GM21619 (cell line): ENCODE data around the gene ZNF169.
"Not testable (repeated sequence)": the region's sequence is repeated elsewhere in the genome, so short reads cannot be mapped to it uniquely, and the experiment has no call there.

Source experiments
- ATAC-seq: cut with Tn5 transposase; IDR thresholded peaks from one replicate; pipeline ENCODE4 v1.9.1; 2021; ENCODE audit not compliant: unreplicated experiment

ZNF169 gene

DNA sequence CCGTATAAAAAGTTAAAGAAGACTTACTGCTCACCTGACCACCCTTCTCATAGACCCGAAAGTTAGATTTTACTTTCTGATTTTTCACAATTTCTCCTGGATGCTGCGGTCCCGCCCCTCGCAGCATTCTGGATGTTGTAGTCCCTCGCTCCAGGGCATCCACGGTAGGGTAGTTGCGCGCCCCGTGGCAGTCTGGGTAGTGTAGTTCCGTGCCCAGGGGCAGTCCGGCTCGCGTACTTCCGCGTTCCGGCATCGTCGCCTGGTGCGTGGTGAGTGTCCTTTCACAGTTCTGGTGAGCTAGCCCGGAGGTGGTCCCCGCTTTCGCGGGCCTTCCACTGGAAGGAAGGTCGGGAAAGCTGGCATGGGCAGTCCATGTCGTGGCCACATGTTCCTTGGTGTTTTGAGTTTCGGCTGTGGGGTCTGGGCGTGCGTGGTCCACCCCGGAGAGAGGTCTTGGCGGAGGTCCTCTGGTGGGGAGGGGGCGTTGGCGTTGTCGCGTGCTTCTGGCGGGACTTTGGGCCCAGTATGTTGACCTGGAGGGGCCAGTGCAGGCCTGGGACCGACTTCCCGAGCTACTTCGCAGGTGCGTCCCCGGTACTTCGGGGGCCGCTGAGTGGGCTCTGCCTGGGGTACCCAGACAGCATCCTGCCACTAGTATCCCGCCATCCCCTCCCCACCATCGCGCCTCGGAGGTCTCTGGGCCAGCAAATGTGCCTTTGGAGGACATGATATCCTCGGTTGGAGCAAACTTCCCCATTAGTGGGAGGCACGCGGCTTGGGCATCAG is at the start of gene ZNF169:
Gene ZNF169 (plus strand): TSS at position 222 of the 786 bp plus-strand sequence. CDS start 19,515 bp downstream, outside the sequence.
- peak; percentile 100 for ATAC-seq

DNA sequence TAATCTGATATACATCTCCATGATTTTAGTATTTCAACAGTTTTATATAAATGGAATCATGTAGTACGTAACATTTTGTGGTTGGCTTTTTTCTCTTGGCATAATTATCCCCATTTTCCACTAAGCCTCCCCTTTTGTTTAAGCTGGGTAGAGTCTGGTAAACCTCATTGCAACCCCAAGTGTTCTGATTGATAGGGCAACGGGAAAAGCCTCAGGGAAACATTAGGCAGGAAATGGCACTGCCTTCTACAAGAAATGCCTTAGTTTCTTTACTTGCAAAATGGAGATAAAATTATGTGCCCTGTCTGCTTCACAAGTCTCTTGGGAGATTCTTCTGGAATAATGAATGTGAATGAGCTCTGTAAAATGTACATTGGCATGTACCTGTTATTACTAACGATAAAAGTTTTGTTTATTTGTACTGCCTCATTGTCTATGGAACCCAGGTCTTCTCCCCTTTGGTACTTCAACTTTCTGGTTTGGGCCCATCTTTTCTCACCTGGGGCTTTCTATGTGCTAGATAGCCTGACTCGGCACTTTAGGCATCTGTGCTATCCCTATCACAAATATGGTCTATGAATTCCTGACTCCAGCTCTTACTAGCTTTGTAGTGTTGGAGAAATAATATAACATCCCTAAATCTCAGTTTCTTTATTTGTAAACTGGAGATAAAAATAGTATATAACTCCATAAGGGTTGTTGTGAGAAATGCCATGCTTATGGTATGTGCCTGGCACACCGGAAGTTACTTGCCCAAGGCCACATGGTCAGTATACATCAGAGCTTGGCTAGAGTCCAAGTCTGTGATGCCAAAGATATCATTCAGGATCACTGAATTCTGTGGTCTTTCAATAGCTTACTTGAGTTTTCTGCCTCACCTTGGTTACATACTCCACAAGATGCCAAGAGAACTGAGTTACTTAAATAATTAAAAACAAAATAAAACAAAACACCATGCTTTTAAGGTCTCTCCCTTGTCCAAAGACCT is 48.2 kb upstream of the ZNF169 start:
- no peak for ATAC-seq

DNA sequence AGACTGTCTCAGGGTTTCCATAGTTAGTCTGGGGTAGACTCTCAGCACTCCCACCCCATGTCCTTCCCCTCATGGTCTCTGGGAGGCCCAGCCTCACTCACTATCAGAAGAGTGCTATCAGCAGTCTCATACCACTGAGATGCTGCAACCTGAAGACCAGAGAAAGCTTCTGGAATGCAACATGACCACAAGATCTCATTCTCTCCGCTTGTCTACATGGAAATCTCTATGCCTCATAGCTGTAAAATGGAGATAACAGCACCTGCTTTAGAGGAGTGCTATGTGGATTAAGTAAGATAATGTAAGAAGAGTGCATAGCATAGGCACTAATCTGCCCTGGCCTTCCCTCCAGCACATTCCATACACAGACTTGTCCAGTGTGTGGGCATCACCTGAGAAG is 47.0 kb upstream of the ZNF169 start:
- no peak for ATAC-seq

DNA sequence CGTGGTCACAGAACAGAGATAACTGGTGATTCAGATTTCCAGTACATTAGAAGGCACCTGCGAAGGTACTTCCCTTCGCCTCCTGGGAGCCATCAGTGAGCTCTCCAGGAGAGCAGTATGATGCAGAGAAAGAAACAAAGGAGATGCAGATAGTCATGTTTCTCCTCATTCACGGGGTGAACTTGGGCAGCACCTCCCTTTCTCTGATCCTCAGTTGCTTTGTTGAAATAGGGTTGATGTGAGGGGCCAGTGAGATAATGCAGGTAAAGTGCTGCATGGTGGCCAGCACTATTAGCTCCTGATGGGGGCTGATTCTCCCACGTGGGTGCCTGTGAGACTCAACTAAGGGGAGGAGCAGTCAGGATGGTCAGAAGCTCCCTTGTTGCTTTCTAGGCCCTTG is 46.6 kb upstream of the ZNF169 start:
- no peak for ATAC-seq

DNA sequence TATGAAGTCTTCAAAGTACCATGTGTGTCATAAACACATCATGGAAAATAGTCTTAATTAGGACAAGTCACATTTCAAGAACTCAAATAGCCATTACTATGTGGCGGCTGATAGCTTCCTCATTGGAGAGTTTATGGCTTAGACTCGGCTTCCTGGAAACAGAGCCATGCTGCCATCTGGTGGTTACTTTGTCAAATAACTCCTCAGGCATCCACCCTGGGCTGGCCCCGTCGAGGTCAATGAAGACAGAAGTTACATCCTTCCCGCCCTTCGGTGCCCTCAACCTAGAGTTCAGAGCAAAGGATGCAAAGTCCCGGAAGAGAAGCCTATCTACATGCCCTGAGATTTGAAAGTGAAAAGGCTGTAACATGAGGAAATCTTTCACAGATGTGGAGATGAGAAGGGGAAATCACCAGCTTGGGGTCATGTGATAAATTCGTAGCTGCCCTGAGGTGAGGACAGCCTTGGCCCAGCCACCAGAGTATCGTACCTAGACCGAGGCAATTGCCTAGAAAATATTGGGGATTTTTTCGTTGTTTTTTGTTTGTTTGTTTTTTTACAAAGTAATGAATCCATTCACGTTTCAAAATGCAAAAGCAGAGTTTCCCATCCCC is 45.5 kb upstream of the ZNF169 start:
- no peak for ATAC-seq

DNA sequence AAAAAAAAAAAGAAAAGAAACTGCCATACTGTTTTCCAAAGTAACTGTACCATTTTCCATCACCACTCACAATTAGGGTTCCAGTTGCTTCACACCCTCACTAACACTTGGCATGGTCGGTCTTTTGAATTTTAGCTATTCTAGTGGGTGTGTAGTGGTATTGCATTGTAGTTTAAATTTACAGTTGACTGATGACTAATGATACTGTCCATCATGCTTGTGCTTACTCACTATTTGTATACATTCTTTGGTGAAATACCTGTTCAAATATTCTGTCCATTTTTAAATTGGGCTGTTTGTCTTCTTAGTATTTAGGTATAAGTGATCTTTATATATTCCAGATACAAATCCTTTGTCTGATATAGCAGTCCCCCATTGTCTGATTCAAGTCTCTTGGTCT is 36.2 kb upstream of the ZNF169 start:
- ATAC-seq = no peak

DNA sequence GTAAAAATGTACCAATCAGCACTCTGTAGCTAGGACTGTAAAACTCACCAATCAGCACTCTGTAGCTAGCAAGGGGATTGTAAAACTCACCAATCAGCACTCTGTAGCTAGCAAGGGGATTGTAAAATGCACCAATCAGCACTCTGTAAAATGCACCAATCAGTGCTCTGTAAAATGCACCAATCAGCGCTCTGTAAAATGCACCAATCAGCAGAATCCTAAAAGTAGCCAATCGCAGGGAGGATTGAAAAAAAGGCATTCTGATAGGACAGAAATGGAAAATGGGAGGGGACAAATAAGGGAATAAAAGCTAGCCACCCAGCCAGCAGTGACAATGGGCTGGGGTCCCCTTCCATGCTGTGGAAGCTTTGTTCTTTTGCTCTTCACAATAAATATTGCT is 33.7 kb upstream of the ZNF169 start:
- not testable (repeated sequence) for ATAC-seq

DNA sequence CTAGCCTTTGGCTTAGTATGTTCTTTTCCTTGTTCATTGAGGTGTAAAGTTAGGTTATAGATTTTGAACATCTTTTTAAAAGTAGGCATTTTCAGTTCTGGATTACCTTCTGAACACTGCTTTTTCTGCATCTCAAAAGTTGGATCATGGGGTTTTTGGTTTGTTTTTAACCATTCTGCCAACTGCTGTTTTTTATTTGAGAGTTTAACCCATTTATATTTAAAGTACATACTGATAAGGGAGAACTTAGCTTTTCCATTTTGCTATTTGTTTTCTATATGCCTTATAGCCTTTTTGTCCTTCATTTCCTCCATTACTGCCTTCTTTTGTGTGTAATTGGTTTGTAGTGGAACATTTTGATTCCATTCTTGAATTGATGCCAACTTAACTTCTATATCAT is 30.5 kb upstream of the ZNF169 start:
- ATAC-seq = no peak

DNA sequence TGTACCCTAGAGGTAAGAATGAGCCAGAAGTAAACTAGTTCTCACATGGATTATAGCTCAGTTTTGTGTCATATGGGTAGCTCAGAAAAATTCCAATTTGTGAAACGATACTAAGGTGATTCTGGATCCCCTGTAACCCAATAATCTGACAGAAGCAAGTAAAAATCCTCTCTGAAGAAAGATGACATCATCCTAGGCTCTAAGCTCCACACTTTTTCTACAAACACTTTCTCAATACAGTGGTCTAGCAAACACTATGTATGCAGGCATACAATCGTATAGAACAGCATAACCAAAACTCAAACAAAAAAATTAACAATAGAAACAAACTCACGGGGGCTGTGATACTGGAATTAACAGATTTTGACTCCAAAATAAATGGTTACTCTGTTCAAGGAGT is 26.7 kb upstream of the ZNF169 start:
- no peak for ATAC-seq

DNA sequence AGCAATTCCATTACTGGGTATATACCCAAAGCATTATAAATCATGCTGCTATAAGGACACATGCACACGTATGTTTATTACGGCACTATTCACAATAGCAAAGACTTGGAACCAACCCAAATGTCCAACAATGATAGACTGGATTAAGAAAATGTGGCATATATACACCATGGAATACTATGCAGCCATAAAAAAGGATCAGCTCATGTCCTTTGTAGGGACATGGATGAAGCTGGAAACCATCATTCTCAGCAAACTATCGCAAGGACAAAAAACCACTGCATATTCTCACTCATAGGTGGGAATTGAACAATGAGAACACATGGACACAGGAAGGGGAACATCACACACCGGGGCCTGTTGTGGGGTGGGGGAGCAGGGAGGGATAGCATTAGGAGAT is 18.0 kb upstream of the ZNF169 start:
- ATAC-seq = not testable (repeated sequence)

DNA sequence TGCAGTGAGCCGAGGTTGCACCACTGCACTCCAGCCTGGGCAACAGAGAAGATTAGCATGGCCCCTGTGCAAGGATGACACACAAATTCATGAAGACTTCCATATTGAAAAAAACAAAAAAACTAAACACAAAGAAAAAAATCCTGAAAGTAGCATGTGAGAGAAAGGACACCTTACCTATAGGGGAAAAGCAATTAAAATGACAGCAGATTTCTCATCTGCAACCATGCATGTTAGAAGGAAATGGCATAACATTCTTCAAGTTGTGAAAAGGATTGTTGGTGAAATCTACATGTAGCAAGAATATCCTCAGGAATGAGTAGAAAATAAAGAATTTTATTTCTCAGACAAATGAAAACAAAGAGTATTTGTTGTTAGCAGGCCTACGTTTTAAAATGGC is 13.4 kb upstream of the ZNF169 start:
- ATAC-seq = no peak

DNA sequence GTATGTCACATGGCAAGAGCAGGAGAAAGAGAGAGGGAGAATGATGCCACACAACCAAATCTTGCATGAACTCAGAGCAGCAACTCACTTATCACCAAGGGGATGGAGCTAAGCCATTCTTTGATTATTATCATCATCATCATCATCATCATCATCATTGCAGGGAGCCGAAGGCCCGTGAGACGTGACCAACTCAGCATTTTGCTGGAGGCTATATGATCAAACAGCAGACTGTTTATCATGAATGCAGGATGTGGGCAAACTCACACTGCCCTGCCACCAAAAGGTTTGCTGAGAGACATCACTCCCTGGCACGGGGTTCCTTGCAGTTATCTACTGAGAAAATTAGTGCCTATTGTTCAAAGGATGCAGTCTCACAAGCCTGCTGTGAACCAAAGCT is 8.6 kb upstream of the ZNF169 start:
- ATAC-seq = no peak

DNA sequence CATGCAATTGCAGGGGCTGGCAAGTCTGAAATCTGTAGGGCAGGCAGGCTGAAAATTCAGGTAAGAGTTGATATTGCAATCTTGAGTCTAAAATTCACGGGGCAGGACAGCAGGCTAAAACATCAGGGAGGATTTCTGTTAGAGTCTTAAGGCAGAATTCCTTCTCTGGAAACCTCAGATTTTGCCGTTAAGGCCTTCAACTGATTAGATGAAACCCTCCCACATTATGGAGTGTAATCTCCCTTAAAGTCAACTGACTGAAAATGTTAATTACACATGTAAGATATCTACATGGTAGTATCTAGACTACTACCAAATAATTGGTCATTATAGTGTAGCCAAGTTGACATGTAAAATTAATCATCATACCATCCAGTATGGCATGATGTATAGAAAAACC is 3.1 kb upstream of the ZNF169 start:
- no peak for ATAC-seq

DNA sequence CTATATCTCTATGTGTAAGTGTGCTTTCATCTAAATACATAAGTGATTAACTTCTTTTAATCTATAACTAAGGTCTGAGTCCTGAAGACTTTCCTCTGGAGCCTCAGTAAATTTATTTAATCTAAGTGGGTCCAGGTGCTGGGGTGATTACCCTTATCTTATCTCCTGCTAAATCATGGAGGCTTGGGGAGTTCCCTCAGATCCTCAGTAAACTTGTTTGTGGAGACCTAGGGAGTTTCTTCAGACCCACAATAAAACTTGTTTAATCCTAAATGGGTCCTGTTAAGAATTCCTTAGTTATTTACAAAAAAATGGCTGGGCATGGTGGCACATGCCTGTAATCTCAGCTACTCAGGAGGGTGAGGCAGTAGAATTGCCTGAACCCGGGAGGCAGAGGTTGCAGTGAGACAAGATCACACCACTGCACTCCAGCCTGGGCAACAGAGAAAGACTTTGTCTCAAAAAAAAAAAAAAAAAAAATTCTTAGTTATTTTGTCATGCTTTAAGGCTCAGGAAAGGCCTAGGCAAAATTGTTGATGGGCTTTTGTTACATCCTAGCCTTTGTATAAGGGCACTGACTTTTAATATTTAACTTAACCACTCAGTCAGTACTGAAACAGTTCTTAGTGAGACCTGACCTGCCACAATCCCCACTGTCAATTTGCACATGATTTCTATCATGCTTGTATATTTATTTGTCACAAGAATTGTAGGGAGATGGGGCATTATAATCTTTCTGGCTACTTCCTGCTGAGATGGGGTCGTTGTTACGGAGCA is 6.7 kb downstream of the ZNF169 start:
- ATAC-seq = not testable (repeated sequence)

DNA sequence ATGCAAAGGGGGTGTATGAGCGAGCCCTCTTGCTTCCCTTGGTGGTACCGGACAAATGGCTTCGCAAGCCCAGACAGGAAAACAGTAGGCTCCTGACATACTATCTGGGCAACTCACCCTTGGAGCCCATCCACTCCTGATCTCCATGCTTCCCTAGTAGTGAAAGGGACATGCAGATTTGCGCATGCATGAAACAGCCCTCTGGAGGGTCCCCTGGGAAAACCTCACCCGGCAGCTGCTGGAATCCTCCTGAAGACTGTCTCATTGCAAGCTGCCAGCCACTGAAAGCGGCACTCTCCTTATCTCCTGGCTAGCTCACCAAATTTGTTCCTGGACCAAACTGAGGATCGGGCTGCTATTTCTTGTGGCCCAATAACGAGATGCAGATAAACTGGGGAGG is 10.2 kb downstream of the ZNF169 start:
- no peak for ATAC-seq

DNA sequence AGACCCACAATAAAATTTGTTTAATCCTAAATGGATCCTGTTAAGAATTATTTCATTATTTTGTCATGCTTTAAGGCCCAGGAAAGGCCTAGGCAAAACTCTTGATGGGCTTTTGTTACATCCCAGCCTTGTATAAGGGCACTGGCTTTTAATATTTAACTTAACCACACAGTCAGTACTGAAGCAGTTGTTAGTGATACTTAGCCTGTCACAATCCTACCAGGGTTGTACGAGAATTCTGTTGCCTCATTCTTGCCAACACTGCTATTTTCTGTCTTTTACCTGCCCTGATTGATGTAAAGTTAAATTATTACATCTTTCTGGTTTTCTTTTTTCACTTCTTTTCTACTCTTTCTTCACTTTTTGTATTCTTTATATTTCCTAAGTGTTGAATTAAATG is 10.9 kb downstream of the ZNF169 start:
- ATAC-seq = no peak

DNA sequence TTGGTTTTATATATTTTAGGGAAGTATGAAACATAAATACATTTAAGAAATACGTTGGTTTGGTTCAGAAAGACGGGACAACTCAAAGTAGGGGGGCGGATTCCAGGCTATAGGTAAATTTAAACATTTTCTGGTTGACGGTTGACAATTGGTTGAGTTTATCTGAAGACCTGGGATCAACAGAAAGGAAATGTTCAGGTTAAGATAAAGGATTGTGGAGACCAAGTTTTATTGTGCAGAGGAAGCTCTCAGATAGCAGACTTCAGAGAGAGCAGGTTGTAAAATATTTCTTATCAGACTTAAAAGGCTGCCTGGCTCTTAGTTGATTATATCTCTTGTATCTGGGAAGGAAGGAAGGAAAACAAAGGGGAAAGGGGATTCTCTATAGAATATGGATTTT is 17.9 kb downstream of the ZNF169 start:
- not testable (repeated sequence) for ATAC-seq

DNA sequence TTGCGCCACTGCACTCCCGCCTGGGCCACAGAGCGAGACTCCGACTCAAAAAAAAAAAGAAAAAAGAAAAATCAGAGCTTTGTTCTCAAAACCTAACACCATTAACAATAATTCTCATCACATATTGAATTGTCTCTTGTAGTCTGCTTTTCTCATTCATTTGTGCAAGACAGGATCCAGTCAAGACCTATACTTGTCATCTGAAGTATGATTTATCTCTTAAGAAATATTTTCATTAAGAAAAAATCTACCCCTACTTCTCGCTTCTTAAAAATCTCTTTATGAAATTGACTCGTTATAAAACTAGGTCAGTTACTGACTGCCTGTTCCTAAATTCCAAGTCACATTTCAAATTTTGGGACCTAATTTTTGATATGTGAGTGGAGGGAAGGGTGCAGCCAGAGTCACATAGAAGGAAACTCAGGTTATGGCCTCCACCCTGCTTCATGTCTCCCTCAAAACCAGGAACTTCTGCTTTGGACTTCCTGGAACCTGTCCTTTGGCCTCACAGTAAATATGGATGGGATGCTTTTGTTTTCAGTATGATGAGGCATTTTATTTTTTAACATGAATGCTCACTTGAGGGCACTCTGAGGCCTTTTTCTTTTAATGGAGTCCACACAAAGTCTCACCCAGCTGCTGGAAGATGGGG is 18.9 kb downstream of the ZNF169 start:
- ATAC-seq = no peak

DNA sequence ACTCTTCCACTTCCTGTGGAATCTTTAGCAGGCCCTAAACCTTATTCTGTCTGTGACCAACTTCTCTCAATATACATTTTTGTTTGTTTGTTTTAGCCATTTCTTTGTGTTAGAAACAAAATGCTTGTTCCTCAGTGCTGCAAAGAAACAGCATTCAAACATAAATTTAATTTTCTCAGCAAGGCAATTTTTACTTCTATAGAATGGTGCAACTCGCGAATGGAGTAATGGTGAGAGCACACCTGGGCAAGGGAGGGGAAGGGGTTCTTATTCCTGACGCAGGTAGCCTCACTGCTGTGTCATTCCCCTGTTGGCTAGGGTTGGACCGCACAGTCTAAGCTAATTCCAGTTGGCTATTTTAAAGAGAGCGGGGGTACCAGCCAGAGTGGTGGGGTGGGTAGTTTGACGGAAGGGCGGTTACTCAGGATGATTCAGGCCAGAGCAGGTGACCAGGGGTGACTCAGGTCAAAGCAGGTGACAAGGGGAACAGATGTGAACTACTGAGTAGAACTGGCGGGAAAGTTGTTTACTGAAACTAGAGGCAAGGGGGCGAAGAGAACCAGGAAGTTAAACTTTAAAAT is 21.4 kb downstream of the ZNF169 start:
- no peak for ATAC-seq

DNA sequence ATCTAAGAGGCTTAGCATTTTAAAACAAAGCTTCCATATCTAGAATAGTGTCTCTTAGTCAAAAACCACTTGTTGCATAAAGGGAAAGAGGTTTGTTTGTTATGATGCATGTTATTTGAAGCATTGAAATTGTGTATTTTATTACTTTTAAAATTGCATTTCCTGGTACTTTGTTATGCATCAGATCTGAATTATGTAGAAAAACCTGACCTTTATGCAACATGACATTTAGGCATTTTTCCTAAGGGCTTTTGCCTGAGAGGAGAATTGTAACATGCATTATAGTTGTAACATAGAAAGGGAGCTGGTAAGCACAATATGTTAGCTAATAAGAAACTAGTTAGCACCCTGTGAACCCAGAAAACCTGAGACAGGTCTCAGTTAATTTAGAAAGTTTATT is 22.0 kb downstream of the ZNF169 start:
- ATAC-seq = no peak
